DMS79 treated with DMSO at 0.1 percent for 48 hours (cell line): ENCODE measurements around the gene TBL1X.

Source experiments
- DNase-seq: peaks from one replicate; lab custom pipeline; 2025; lab: John Stamatoyannopoulos, UW

Gene TBL1X

GRCh38 chrX:9668537-9668936 is 203.7 kb downstream of the TBL1X start:
- DNase-seq, result no peak

DNA sequence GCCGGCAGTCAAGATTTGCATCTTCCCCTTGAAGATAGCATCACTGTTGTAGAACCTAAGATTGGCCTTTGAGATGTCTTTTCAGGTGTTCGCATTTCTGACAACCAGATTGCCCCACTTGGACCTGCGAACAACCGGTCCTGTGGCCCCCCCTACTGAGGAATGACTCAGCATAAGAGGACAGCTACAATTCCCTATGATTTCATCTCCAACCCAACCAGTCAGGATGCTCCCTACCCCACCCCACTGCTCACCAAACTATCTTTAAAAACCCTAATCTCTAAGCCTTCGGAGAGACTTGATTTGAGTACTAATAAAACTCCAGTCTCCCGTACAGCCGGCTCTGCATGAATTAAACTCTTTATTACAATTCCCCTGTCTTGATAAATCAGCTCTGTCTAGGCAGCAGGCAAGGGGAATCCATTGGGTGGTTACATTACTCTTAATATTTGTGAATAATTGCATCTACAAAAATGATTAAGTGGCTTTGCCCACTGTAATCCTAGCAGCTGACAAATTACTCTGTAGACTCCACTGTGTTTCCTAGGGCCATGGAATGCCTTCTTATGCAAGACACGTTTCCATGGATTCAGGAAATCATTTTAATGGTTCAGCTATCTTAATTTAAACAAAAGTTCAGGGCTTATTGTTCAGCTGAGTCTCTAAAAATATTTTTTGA is 205.4 kb downstream of the TBL1X start:
- no peak for DNase-seq

- DNase-seq, result no peak
Observed at GRCh38 chrX:9671998-9672397, 207.1 kb downstream of the TBL1X start.

DNA sequence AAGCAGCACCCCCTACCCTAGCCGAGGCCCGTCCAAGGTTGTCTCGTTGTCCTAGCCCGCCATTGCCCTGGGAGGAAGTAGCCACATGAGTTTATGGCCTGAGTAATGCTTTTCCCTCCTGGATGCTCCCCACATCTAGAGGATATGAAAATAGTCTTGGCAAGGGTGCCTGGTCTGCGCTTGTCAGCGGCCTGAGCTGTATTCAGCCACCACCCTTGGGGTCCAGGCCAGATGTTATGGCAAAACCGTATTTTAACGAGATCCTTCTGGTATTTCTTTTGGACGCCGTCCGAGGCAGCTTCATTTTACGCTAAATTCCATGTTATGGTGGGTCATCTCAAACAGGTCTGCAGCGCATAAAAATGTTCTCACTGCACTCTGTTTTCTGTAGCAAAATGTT is 211.4 kb downstream of the TBL1X start:
- DNase-seq, result no peak

DNA sequence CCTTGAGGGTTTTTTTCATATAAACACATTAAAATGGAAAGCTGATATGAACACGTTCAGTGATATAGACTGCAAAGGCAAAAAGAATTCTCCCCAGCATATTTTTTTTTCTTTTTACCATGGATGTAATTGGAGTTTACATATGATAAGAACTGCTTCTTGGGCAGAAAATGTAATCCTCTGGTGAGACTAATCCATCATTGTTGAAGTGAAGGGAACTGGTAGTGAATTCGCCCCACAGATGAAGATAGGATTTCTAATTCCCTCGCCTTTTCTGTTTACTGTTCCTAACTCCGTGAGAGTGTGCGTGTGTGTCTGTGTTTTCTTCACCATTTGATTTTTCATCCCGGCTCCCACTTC is 211.9 kb downstream of the TBL1X start:
- no peak for DNase-seq

DNA sequence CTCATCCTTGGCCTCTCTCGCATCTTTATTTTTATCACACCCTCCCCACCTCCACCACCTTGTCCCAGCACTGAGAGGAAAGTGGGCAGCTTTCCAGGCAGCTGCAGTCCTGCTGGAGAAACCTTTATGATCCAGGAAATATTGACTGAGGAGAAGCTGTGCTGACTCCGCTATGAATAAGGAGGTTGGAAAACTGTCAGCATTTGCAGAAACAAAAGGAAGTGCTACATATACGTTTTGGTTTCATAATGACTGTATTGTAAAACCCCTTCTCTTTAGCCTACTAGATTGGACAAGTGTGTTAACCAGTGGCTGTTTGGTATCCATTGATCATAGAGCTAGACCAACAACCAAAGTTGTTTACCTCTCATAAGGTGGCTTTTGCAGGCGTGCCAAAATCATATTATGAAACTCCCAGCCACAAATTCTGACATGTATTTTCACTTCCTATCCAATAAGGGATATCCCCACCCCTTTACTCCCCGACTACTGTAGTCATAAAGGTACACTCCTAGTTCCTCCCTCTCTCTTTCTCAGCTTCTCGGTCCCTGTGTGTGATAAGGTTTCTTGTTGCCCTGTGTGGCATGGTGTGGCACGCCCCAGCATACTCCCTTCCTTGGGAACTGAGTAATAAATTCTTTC is 212.4 kb downstream of the TBL1X start:
- no peak for DNase-seq

DNA sequence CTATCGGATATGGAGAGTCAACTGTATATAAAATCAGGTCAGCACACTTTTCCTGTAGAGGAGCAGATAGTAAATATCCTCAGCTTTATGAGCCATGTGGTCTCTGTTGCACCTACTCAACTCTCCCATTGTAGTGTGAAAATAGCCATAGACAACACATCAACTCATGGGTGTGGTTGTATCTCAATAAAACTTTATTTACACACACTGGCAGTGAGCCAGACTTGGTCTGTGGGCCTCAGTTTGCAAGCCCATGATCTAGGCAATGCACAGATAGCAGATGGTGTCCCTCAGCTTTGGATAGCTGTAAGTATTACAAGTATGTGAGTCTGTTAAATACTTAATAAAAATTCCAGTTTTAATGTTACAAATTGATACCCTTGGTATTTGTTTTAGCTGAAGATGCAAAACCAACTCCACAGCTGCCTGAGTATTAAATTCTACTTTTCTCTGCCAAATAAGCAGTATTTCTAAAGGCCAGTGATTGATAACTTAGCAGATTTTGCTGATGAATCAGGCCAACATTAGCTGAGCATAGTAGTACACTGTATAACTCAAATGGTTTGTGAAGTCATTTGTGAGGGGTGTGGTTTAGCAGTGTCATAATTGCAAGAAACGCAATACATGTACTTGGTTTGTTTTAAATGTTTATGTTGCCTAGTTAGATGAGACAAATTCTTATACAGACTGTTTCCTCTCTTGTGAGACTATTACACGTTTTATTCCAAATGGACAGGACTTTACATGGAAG is 213.5 kb downstream of the TBL1X start:
- no peak for DNase-seq

- no peak for DNase-seq
Observed at GRCh38 chrX:9681011-9681410, 216.2 kb downstream of the TBL1X start.

DNA sequence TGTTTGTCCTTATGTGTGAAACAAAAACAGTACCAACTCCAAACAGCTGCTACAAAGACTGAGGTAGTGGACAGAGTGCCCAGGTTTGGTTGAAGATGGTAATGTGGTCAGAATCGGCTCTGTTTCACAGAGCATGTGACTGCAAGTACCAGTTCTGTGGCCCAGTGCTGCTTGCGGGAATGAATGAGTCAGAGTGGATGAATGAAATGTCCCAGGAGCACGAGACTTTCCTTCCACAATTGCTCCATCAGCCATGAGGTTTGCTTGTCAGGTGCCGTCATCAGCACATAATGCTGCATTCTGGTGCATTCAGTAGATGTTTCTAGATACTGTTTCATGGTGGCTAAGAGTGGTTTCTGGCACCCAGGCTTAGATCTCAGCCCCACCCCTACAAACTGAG is 216.6 kb downstream of the TBL1X start:
- DNase-seq, result no peak

DNA sequence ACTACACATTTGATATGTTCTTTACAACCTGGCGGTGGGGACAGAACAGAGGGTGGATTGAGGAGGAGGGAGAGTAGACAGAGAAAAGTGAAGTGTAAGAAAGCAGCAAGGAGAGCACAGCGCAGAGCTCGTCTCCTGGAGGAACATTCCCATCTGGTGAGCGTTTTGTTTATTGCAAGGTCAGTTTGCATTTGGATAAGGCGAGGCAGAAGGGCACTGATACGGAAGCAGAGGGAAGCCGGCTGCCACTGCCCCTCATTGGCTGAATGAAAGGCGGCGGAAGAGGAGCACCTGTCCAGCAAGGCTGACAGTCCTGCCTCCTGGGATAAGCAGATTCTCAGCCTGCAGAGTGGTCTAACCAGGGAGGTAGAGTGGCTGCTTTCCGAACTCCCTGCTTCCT is 217.6 kb downstream of the TBL1X start:
- DNase-seq, result no peak

DNA sequence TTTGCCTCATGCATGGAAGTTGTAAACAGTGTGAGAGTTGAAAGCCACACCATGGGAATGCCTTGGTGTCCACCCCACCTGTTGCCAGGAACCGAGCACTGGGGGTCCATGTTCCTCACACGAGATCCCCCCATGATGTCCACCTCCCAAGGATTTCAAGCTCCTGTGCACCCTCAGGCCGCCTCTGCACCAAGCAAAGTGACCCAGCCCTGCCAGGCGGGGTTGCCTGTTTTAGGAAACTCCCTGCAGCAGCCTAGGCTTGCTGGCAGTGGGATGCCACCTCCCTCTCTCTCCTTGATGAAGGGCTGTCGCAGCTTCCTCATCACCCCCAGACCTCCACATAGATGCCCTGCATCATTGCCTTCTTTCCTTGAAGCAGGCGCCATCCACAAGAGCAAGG is 218.0 kb downstream of the TBL1X start:
- DNase-seq, result no peak

DNA sequence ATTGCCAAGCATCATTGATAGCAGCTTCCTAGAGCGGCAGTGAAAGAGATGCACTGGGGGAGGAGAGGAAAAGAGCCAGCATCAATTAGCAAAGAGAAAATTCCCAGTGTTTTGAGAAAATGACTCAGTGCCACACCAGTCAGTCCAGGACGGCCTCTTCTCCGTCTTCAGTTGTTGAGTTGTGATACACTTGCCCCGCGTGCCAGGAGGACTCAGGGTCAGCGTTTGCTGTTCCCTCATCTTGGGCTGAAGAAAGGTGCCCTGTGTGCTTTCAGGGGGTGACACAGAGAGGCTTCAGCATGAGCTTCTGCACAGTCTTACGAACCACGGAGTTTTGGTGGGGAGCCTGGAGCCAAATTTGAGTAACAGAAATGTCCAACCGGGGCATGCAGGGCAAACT is 218.5 kb downstream of the TBL1X start:
- no peak for DNase-seq

DNA sequence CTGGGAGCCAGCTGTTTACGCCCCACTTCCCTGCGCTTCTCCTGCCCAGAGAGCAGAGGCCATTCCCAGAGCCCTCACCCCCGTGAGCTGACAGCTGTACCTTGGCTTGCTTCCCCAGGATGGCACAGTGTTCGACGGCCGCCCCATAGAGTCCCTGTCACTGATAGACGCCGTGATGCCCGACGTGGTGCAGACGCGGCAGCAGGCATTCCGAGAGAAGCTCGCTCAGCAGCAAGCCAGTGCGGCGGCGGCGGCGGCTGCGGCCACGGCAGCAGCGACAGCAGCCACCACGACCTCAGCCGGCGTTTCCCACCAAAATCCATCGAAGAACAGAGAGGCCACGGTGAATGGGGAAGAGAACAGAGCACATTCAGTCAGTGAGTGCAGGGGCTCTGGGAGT is 223.0 kb downstream of the TBL1X start:
- DNase-seq, result no peak

DNA sequence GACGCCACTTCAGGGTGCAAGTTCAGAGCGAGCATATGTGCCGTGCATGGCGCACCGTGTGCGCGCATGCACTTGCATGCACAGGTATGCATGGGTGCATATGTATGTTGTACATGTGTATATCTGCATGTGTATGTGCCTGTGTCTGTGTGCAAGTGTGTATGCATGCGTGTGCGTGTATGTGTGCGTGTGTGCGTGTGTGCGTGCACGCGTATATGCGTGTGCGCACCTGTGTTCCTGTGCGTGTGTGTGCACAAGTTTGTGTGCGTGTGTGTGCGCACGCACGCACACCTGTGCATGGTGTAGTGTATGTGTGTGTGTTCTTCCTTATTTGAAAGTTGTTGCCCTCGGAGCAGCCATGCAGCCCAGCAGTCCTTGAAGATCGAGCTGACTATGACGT is 224.0 kb downstream of the TBL1X start:
- DNase-seq, result no peak

- DNase-seq, result no peak
Observed at GRCh38 chrX:9690046-9690445, 225.2 kb downstream of the TBL1X start.

DNA sequence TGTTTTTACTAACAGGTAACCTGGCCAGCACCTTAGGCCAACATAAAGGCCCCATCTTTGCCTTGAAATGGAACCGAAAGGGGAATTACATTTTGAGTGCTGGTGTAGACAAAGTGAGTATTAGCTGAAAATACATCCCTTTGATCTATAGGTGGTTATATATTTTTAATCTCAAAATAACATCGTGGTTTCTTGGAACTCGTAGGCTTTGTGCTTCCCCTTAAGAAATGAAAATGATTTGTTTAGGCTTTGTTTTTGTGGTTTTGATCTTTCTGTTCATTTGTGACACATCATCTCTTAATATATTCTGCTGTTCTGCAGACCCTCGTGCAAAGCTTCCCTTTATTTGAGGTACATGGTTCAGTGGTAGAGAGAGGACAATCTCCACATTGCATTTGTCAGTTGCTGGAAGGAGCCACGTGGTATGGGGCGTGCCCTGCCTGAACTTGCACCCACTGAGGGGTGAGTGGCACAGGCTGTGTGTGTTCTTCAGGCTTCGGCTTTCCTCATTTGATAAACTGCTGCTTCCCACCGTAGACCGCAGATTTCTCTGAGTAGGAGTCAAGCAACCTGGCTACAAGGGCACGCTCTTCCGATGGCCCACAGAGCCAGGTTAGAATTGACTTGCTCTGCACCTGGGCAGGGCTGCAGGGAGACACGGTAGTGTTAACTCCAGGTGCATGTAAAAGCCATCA is 228.6 kb downstream of the TBL1X start:
- no peak for DNase-seq

DNA sequence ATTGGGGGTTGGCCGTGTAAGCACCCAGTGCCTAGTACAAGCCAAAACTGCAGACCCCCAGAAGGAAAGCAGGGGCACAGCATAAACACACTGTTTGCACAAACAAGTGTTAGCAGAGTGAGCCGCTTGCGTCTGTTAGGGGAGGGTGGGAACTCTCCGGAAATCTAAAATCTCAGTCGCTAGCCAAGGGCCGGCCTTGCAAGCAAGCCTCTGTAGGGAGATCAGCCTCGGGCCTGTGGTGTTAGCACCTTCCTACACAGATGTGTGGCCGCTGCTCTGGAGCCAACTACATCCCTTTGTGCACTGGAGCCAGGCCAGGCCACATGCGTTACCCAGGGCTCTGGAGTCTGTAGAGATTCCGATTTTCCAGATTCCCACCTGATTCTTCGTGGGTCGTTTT is 233.7 kb downstream of the TBL1X start:
- no peak for DNase-seq

DNA sequence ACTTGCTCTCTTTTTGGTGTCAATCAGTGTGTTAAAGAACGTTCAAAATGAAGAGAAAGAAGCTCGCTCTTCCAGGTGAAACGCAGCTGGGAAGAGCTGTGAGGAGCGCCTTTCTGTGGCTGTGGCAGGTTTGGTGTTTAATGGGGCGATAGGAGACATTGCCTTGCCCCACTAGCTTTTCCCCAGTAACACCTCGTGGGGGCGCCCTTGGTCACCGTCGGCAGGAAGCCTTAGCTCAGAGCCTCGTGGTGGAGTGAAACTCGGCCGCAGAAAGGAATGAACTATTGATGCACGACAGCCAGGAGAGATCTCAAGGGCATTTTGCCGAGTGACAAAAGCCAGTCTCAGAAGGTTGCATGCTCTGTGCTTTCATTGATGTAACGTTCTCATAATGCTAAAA is 235.7 kb downstream of the TBL1X start:
- no peak for DNase-seq

DNA sequence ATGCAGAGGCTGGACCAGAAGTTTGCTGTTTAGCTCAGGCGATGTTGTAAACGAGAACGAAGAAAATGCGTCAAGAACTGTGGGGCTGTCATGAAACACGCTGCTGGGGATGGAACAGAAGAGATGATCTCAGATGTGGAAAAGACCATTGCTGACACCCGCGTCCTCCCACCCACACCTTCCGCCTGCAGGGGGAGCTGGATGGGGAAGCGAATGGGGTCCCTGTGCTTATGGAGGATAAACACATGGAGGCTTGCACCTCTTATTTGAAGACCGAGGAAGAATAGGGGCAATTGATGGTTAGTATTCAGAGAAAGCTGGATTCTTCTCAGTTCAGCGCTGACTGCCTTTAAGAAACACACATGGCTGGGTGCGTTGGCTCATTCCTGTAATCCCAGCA is 236.9 kb downstream of the TBL1X start:
- DNase-seq, result no peak

- DNase-seq, result no peak
Observed at GRCh38 chrX:9703406-9703805, 238.5 kb downstream of the TBL1X start.

DNA sequence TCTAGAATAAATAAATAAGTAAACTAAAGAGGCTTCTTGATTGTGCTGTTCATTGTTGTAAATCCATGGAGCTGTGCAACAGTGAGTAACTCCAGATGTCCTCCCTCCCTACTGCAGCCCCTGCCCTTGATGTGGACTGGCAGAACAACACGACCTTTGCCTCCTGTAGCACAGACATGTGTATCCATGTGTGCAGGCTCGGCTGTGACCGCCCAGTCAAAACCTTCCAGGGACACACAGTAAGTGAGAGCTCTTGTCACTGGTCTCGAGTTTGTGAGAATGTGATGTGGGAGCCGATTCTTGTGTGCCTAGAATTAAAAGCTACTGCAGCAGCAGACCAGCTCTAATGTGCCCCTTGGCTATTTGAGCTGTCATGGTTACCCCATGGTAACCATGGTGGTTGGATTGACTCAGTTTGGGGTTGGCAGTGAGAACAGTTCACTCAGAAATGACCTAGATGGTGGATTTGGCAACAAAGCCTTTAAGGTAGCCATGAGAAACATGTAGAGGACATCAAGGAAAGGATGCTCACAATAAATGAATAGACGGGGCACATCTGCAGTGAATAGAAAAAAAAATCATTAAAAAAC is 240.1 kb downstream of the TBL1X start:
- DNase-seq, result no peak

DNA sequence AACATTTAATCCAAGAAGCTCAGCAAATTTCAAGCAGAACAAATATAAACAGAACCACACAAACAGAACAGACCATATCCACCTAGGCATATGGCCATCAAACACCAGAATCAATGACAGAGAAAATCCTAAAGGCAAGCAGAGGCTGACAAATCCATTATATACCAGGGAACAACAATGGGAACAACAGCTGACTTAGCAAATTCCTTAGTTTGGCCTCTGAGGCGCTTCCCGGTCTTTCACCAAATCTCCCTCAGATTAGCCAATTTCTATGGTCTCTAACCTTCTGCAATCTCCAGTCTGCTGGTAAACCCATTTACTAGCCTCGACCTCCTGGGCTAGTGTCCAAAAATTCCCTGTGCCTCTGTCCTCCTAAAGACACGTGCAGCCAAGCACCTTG is 241.6 kb downstream of the TBL1X start:
- no peak for DNase-seq
